ENCODE measurements around the gene FRAS1.

Gene FRAS1

DNA sequence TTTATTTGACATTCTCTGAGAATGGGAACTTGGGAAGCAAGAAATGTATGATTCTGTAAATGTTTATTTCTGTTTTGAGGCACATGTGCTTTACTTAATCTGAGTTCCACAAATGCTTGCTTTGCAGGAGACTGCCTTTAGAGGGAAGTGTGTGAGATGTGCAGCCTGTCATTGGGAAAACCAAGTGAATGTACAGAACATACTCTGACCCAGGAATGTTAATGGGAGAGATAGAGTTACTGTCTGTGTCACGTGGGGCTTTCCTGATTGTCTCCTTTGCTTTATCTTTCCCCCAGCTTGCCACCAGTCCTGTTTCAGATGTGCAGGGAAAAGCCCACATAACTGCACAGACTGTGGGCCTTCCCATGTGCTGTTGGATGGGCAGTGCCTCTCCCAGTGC lies 275.9 kb downstream of the FRAS1 start:
- no peak for DNase-seq

DNA sequence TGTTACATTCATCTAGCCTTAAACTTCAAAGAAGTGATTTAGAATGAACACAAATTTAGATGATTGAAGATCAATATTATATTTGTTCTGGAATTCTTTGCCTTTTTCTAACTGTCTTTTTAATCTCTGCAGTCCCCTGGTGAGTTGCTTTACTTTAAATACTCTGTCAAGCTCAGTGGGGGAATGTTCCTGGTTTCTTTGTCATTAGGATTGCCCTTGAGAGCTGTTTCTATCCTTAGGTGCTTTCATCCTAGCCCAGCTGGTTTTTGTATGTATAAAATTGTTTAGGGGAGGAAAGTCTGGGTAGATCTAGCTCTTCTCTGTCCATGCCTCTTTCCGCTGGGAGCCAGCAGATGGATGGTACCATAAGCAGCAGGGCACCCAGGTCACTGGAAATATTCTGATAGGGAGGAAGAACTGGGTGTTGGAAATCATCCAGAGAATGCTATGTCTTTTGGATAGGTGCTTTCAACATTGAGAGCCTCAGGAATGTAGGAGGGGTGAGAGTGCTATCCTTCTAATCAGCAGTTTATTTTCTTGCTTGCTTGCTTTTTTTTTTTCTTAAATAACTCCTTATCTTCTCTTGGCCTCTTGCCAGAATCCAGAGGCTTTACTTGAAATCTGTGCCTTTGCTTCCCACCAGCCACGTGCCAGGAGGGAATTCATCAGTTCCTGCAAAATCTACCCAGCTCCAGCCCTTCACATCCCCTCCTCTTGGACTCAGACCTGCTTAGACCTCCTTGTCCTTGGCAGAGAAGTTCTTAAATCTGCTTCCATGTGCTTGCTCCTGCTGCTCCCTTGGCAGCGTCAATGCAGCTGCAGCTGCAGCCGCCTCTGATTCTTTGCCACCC lies 279.2 kb downstream of the FRAS1 start:
- no peak for DNase-seq

DNA sequence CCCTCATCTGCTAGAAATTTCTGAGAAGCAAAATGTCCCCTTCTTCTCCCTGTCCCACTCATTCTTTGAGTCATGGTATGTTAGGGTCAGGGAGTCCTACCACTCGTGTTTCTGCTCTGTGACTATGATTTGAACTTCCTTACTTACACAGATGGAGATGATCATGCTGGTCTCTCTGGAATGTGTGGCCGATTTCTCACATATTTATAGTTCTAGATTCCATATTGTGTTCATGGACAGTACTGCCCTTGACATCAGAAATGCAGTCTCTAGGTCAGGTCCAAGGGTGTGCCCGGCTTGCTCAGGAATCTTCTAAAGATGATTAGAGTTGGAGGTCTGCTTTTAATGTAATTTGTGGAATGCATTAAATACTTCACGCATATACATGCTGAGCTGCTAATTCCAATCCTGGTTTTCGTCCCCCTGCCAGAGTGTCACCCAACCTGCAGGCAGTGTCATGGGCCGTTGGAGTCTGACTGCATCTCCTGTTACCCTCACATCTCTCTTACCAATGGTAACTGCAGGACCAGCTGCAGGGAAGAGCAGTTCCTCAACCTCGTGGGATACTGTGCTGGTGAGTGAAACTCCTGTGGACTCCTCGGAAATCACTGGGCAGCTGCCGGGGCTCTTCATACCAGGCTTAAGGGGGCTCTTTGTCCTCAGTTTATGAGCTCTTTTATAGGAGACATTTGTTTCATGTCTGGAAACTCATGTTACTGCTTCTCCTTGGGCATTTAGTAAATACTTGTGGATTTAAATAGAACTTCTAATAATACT lies 280.3 kb downstream of the FRAS1 start:
- no peak for DNase-seq

DNA sequence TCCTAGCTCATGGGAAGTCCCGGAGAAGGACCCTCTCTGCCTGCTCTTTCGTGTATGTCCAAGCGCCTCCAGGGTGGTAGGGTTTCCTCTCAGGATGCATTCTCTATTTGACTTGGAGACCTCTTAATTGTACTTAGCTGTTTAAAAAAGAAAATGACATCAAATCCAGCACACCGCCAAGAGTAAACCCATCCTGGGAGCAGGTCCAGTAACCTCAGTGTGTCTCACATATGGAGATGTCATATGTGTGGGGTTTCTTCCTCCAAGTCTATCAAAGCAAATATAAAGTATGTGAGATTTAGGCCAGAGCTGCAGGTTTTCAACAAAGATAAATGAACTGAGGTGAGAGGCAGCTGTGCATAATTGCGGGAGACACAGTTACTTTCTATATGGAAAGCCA lies 285.0 kb downstream of the FRAS1 start:
- DNase-seq, result no peak

DNA sequence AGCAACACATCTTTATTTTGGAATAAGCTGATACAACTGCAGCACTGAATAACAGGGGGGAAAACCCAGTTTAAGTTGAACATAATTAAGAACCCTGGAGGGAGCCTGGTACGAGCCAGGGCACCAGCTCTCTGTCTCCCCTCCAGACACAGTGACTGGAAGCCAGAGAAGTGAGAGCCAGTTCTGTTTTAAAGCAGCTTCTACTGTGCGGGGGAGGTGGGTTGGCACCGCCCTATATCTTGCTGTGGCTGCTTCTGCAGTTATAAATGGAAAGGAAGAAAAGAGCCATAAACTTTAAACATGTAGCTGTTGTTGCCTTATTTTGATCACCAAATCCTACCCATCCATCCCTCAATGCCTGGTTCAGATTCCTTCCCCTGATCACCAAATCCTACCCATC lies 286.6 kb downstream of the FRAS1 start:
- DNase-seq, result no peak

GRCh38 chr4:78345237-78345636 lies 288.1 kb downstream of the FRAS1 start:
- DNase-seq, result no peak

- DNase-seq, result no peak
Measured at GRCh38 chr4:78346222-78346621, 289.1 kb downstream of the FRAS1 start.

- no peak for DNase-seq
Measured at GRCh38 chr4:78347527-78347926, 290.4 kb downstream of the FRAS1 start.

GRCh38 chr4:78353921-78354320 lies 296.8 kb downstream of the FRAS1 start:
- DNase-seq, result no peak

- no peak for DNase-seq
Measured at GRCh38 chr4:78354782-78355181, 297.7 kb downstream of the FRAS1 start.

DNA sequence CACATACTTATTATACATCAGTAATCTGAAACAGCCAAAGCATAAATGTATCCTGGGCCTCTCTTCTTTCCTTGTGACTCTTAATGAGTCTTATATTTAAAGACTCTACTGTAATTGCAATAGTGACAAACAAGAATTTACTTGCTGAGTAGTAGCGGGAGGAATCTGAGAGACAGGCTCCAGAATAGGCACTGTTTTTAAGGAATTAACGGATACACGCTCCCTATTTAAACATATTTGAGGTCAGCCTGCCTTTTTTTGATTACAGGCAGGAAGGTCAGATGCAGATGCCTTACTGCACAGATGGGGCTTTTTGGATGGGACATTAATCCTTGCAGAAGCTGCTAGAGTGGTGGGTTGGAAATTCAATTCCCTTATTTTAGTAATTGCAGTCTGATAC lies 298.2 kb downstream of the FRAS1 start:
- DNase-seq, result no peak

DNA sequence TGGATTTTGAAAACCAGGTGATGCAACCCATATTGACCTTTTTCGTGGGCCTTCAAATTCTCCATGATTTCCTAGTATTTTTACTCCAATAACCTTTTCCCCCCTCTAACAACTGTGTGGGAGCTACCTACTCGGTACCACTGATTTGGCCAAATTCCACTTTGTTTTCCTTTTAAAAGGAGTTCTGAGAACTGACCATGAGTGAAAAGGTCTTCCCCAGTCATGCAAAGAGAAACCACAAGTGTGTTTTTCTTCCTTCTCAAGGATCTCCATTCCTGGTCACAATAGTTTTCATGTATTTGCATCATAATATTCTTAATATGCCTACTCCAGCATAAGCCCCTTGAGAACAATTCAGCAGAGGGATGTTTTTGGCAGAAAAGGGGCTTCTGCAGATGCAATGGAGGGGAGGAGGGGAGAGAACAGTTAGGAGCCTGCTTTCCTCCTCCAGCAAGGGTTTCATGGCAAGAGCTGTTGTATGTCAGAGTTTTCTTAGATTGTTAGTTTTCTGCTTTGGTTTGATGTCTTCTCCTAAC lies 299.2 kb downstream of the FRAS1 start:
- no peak for DNase-seq

DNA sequence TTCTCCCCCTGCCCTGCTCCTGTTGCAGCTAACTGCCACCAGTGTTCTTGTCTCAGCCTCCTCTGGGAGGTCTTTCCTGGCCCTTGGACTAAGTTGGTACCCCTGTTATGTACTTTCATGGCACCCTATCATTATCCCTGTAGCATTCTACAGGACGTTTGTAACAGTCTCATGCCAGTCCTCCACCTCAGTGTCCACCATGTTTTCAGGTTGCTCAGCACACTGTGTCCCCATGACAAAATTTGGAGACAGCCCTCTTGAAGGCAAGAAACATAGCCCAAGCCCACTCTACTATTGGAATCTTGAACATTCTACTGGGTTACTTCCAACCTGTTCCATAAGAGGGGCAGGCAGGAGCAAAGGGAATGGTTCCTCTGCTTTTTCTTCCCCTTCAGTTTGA lies 300.0 kb downstream of the FRAS1 start:
- DNase-seq, result no peak

DNA sequence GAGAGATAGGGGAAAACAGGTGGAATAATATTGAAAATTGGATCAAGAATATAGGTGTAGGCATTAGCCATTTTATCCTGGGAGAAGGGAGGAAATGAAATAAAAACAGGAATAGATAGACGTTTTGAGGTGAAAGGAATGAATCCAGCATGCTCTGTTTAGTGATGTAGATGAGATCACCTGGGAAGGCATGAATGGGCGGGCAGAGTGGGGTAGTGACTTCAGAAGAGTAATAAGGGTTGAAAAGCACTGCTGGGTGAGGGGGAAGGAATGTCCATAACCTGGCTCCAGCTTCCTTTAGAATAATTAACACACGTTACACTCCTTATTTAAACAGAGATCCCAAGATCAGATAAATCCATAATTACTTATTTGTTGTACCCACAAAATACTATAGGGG lies 303.3 kb downstream of the FRAS1 start:
- no peak for DNase-seq

GRCh38 chr4:78361621-78362120 lies 304.5 kb downstream of the FRAS1 start:
- no peak for DNase-seq

DNA sequence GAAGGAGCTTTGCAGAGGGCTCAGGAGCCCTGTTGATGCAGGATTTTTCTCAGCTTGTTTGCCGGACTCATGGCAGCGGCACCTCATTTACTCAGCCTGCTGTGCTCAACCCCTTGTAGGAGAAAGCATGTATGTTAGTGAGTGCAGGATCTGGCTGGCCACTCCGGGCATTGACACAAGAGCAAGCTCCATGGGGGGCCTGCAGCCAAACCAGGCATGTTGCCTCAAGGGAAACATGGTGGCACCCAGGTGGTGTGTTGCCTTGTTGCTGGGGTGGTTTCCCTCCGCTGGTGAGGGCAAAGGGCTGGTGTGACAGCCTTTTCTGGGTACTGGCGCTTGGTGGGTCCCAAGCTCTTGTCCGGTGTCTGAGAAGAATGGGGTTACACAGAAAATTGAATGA lies 305.2 kb downstream of the FRAS1 start:
- DNase-seq, result no peak

GRCh38 chr4:78363031-78363570 lies 306.0 kb downstream of the FRAS1 start:
- no peak for DNase-seq

DNA sequence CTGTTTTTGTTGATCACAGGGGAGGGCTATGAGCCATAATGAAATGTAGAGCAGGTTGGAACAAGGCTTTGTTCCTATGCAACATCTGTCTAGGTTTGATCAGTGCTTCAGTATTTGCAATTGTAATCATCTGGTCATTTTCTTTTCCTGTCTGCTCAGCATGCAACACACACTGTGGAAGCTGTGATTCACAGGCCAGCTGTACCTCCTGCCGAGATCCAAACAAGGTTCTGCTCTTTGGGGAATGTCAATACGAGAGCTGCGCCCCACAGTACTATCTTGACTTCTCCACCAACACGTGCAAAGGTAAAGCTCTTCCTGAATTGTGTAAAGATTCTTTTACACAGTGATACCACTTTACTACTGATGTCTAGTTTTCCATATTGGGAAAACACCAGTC lies 312.6 kb downstream of the FRAS1 start:
- DNase-seq, result no peak

DNA sequence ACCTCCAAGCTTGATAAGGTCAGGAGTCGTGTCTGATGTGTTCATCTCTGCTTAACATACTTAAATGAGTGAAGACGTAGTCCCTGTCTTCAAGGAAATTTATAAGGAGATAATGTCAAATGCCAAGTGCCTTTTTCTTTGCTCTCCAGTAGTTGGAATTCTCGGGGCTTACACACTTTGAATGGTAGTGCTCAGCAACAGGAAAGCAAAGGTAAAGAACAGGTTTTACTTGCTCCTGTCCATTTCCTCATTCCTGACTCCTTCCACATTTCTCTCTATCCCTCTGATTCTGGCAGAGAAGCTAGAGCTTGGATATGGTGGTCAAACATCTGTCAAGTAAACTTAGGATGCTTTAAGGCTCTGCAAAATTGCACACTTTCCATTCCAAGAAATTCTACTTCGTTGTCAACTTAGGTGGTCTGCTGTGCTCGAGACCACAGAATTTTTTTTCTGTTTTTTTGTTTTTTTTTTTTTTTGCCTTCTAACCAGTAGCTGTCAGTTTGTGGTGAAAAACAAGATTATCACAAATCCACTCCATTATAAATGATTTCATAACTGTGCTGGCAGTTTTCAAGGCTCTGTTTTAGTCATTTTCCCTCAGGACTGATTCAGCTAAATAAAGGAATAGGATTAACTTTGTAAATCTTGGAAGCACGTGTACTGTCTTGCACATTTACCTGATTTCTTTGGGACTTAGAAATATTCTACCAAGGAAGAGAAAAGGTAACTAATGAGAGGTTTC lies 313.7 kb downstream of the FRAS1 start:
- DNase-seq, result no peak

DNA sequence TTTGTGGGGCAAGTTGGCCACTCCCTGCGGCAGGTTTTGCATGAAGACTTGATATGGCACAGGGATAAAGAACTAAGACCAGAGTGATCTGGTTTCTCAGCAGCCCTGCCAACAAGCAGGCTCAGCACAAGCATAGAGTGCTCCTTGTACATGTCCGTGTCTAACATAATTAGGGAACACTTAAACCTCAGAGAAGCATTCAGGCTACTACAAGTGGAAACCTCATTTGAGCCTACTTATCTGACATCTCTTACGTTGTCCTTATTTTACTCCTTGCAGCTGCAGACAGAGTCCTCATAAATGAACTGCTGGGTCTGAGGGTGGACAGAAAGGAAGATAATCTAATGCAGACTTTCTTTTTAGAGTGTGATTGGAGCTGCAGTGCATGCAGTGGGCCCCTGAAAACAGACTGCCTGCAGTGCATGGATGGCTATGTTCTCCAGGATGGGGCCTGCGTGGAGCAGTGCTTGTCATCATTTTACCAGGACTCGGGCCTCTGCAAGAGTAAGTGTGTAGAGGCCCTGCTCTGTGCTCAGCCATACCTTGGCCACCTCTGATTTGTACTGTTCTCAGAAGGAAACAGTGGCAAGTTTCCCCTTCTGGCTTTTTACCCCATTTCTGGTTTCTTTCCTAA lies 315.3 kb downstream of the FRAS1 start:
- DNase-seq, result no peak

- DNase-seq, result no peak
Measured at GRCh38 chr4:78377555-78377954, 320.4 kb downstream of the FRAS1 start.

GRCh38 chr4:78379040-78379439 lies 321.9 kb downstream of the FRAS1 start:
- no peak for DNase-seq
